Stimulated activated CD8-positive, alpha-beta memory T cell treated with anti-CD3 and anti-CD28 coated beads, Interleukin-2, amount 100 ng/mL, for 48 hours (primary cell): ENCODE results near the gene TRIP10.
"Not testable (repeated sequence)": the region's sequence is repeated elsewhere in the genome, so short reads cannot be mapped to it uniquely, and the experiment has no call there.

Experiments used
- DNase-seq, 2 donors: peaks; one replicate each; pipeline ENCODE4 v3.0.0-alpha.2; 2020; ENCODE audit warnings: low read depth in 2 of 2

The TRIP10 gene

GRCh38 chr19:6739390-6739882, at the start of gene TRIP10:
TSS of gene TRIP10 (plus strand) at chr19:6739680. CDS start at chr19:6739762, 82 bp downstream.
- peak; percentile 73 to 75 for DNase-seq

- no peak for DNase-seq
These were observed 49.2 kb upstream of the TRIP10 start for GRCh38 chr19:6690160-6690885.

GRCh38 chr19:6691342-6691741, 48.1 kb upstream of the TRIP10 start:
- DNase-seq, result no peak

GRCh38 chr19:6692027-6692426, 47.5 kb upstream of the TRIP10 start:
- DNase-seq, result no peak

GRCh38 chr19:6693056-6693471, 46.4 kb upstream of the TRIP10 start:
- DNase-seq, result no peak

- DNase-seq, result no peak
These were observed 45.8 kb upstream of the TRIP10 start for GRCh38 chr19:6693681-6694080.

- no peak for DNase-seq
These were observed 45.2 kb upstream of the TRIP10 start for GRCh38 chr19:6694147-6694815.

GRCh38 chr19:6696239-6696820, 43.1 kb upstream of the TRIP10 start:
- no peak for DNase-seq

GRCh38 chr19:6697291-6697690, 42.2 kb upstream of the TRIP10 start:
- DNase-seq, result no peak

- DNase-seq, result no peak
These were observed 39.5 kb upstream of the TRIP10 start for GRCh38 chr19:6699935-6700334.

GRCh38 chr19:6700586-6701316, 38.7 kb upstream of the TRIP10 start:
- DNase-seq, result no peak

GRCh38 chr19:6705931-6706632, 33.4 kb upstream of the TRIP10 start:
- DNase-seq, result no peak

GRCh38 chr19:6706633-6706958, 32.9 kb upstream of the TRIP10 start:
- no peak for DNase-seq

- DNase-seq, result no peak
These were observed 32.3 kb upstream of the TRIP10 start for GRCh38 chr19:6707011-6707657.

- no peak for DNase-seq
These were observed 31.8 kb upstream of the TRIP10 start for GRCh38 chr19:6707658-6708018.

GRCh38 chr19:6708346-6708745, 31.1 kb upstream of the TRIP10 start:
- no peak for DNase-seq

GRCh38 chr19:6708913-6709312, 30.6 kb upstream of the TRIP10 start:
- not testable (repeated sequence) for DNase-seq

- DNase-seq, result no peak
These were observed 29.9 kb upstream of the TRIP10 start for GRCh38 chr19:6709549-6709948.

GRCh38 chr19:6710273-6711077, 29.0 kb upstream of the TRIP10 start:
- no peak for DNase-seq

- no peak for DNase-seq
These were observed 28.5 kb upstream of the TRIP10 start for GRCh38 chr19:6711078-6711361.

- DNase-seq, result no peak
These were observed 27.9 kb upstream of the TRIP10 start for GRCh38 chr19:6711605-6712004.
